IMR-90 (cell line): ENCODE data around the gene HDHD2. TPM values are rescaled to one million over a fixed set of nuclear protein-coding genes. Genes with fewer than 3 reads are reported as not detected.

Experiments used
- ATAC-seq: fragments of 200-7000 bp; cut with Tn5 transposase; 2 replicates; pipeline ENCODE4 v1.9.1; 2020; ENCODE audit warnings: low read depth, mild to moderate bottlenecking, moderate library complexity
- BruUV-seq: library from RNA; stranded (reverse); fragments of 400-500 nt; replicated peaks from 2 replicates; lab custom pipeline; 2021; lab: Mats Ljungman, UMichigan
- CTCF ChIA-PET: fragments of 300-600 bp; formaldehyde crosslinking; extraction: SDS; loops from one replicate; lab custom pipeline; 2021; ENCODE audit warnings: antibody characterized with exemption; lab: Yijun Ruan, JAX
- POLR2A ChIA-PET: fragments of 300-600 bp; sonication (Branson Sonifier 250); formaldehyde crosslinking; loops from one replicate; lab custom pipeline; 2022; ENCODE audit warnings: antibody characterized with exemption; ENCODE audit not compliant: unreplicated experiment; lab: Charles Lee
- DNase-seq: peaks from one replicate; pipeline ENCODE4 v3.0.0; 2013
- H2AFZ ChIP-seq: replicated peaks from 2 replicates; pipeline ENCODE3; 2013; ENCODE audit warnings: low read length, mild to moderate bottlenecking; ENCODE audit not compliant: poor library complexity
- H2AK5ac ChIP-seq: 2 replicates; pipeline ENCODE4 v1.6.1; 2013; ENCODE audit warnings: low read depth, low read length, inconsistent platforms
- H2AK9ac ChIP-seq: replicated peaks from 2 replicates; pipeline ENCODE3; 2013; ENCODE audit warnings: mild to moderate bottlenecking, low read depth, low read length, moderate library complexity; ENCODE audit not compliant: poor library complexity
- H2BK120ac ChIP-seq: 2 replicates; pipeline ENCODE4 v1.6.1; 2013; ENCODE audit warnings: low read depth, low read length, inconsistent platforms
- H2BK15ac ChIP-seq: 3 replicates; pipeline ENCODE4 v1.6.1; 2013; ENCODE audit warnings: low read depth, low read length, inconsistent platforms
- H2BK20ac ChIP-seq: 2 replicates; pipeline ENCODE4 v1.6.1; 2013; ENCODE audit warnings: low read depth, mild to moderate bottlenecking, inconsistent platforms, low read length, moderate library complexity
- H2BK5ac ChIP-seq: 2 replicates; pipeline ENCODE4 v1.6.1; 2013; ENCODE audit warnings: mild to moderate bottlenecking, low read depth, low read length, inconsistent platforms; ENCODE audit not compliant: poor library complexity, severe bottlenecking
- H3K14ac ChIP-seq: replicated peaks from 2 replicates; pipeline ENCODE4 v1.6.1; 2013; ENCODE audit warnings: low read depth, low read length, inconsistent platforms
- H3K18ac ChIP-seq: 2 replicates; pipeline ENCODE4 v1.6.1; 2013; ENCODE audit warnings: low read depth, low read length, control low read depth
- H3K23ac ChIP-seq: 2 replicates; pipeline ENCODE4 v1.6.1; 2013; ENCODE audit warnings: low read depth, low read length, inconsistent platforms
- H3K27ac ChIP-seq: 2 replicates; pipeline ENCODE4 v1.5.1; 2013; ENCODE audit warnings: mild to moderate bottlenecking, control low read depth, low read length; ENCODE audit not compliant: insufficient read depth
- H3K27me3 ChIP-seq: 2 replicates; pipeline ENCODE4 v1.6.1; 2013; ENCODE audit warnings: low read length; ENCODE audit not compliant: control insufficient read depth, insufficient read depth
- H3K36me3 ChIP-seq: 2 replicates; pipeline ENCODE4 v1.6.1; 2013; ENCODE audit warnings: low read length, mixed read lengths; ENCODE audit not compliant: control insufficient read depth, insufficient read depth
- H3K4ac ChIP-seq: 2 replicates; pipeline ENCODE4 v1.6.1; 2013; ENCODE audit warnings: low read depth, low read length, inconsistent platforms
- H3K4me1 ChIP-seq: 2 replicates; pipeline ENCODE4 v1.6.1; 2013; ENCODE audit warnings: low read length, mixed read lengths; ENCODE audit not compliant: control insufficient read depth, insufficient read depth
- H3K4me2 ChIP-seq: 2 replicates; pipeline ENCODE4 v1.6.1; 2013; ENCODE audit warnings: low read depth, mild to moderate bottlenecking, control low read depth, low read length, moderate library complexity
- H3K4me3 ChIP-seq: 2 replicates; pipeline ENCODE4 v1.5.1; 2013; ENCODE audit warnings: low read depth, mild to moderate bottlenecking, control low read depth, low read length, moderate library complexity; ENCODE audit not compliant: insufficient read depth
- H3K56ac ChIP-seq: 2 replicates; pipeline ENCODE4 v1.6.1; 2013; ENCODE audit warnings: low read length, inconsistent platforms; ENCODE audit not compliant: insufficient read depth; ENCODE audit errors: extremely low read depth
- H3K79me1 ChIP-seq, 2 experiments: 2 replicates each; pipeline ENCODE4 v1.6.1; 2013; ENCODE audit warnings: low read length in 2 of 2, inconsistent platforms in 1 of 2, low read depth in 1 of 2
- H3K9ac ChIP-seq: 2 replicates; pipeline ENCODE4 v1.6.1; 2013; ENCODE audit warnings: low read depth, low read length, control low read depth
- H3K9me1 ChIP-seq: 2 replicates; pipeline ENCODE4 v1.6.1; 2013; ENCODE audit warnings: low read length, inconsistent platforms; ENCODE audit not compliant: insufficient read depth
- H3K9me3 ChIP-seq: 2 replicates; pipeline ENCODE4 v1.6.1; 2013; ENCODE audit warnings: low read length; ENCODE audit not compliant: control insufficient read depth, insufficient read depth
- H4K20me1 ChIP-seq: 2 replicates; pipeline ENCODE4 v1.6.1; 2013; ENCODE audit warnings: low read length, inconsistent platforms; ENCODE audit not compliant: insufficient read depth
- H4K5ac ChIP-seq: 2 replicates; pipeline ENCODE4 v1.6.1; 2013; ENCODE audit warnings: mild to moderate bottlenecking, low read depth, low read length, control low read depth
- H4K8ac ChIP-seq, 2 experiments: 2 replicates each; pipeline ENCODE4 v1.6.1; 2013; ENCODE audit warnings: low read depth in 2 of 2, low read length in 2 of 2, control low read depth in 1 of 2, inconsistent platforms in 1 of 2
- H4K91ac ChIP-seq: 2 replicates; pipeline ENCODE4 v1.6.1; 2013; ENCODE audit warnings: low read depth, low read length, inconsistent platforms; ENCODE audit not compliant: insufficient read depth
- BHLHE40 ChIP-seq: fragments of 150-350 bp; IDR thresholded peaks from 2 replicates; pipeline ENCODE4 v1.6.1; 2016; ENCODE audit warnings: mild to moderate bottlenecking, low read depth, low read length
- CHD1 ChIP-seq: IDR thresholded peaks from 2 replicates; pipeline ENCODE4 v1.6.1; 2012; ENCODE audit warnings: low read depth, low read length, improper control_type of control experiment
- CTCF ChIP-seq: conservative IDR thresholded peaks from 2 replicates; pipeline ENCODE4 v1.5.1; 2012; ENCODE audit warnings: mild to moderate bottlenecking, low read depth, low read length, improper control_type of control experiment
- FOS ChIP-seq: fragments of 150-350 bp; IDR thresholded peaks from 2 replicates; pipeline ENCODE4 v1.6.1; 2016; ENCODE audit warnings: low read depth, low read length
- MAFK ChIP-seq: IDR thresholded peaks from 2 replicates; pipeline ENCODE4 v1.6.1; 2012; ENCODE audit warnings: low read depth, low read length, improper control_type of control experiment
- MAZ ChIP-seq: IDR thresholded peaks from 2 replicates; pipeline ENCODE4 v1.6.1; 2012; ENCODE audit warnings: low read depth, mild to moderate bottlenecking, low read length, improper control_type of control experiment, moderate library complexity, borderline replicate concordance
- NFE2L2 ChIP-seq: fragments of 150-350 bp; IDR thresholded peaks from 2 replicates; pipeline ENCODE4 v1.6.1; 2016; ENCODE audit warnings: low read depth, mild to moderate bottlenecking, low read length
- POLR2A ChIP-seq: IDR thresholded peaks from 2 replicates; pipeline ENCODE4 v1.6.1; 2012; ENCODE audit warnings: mild to moderate bottlenecking, low read depth, low read length
- RAD21 ChIP-seq: IDR thresholded peaks from 2 replicates; pipeline ENCODE4 v1.6.1; 2012; ENCODE audit warnings: low read length, improper control_type of control experiment
- RFX5 ChIP-seq: IDR thresholded peaks from 2 replicates; pipeline ENCODE4 v1.8.0; 2012; ENCODE audit warnings: low read depth, mild to moderate bottlenecking, low read length, moderate library complexity
- SMC3 ChIP-seq: fragments of 150-350 bp; IDR thresholded peaks from 2 replicates; pipeline ENCODE4 v1.6.1; 2016; ENCODE audit warnings: low read depth, mild to moderate bottlenecking, antibody characterized with exemption, low read length, moderate library complexity
- WGBS, 2 experiments: methylation state at CpG; one replicate each; pipeline versions ENCODE4 v1.1.5 to v1.1.7; 2013; ENCODE audit warnings: missing lambda C conversion rate in 2 of 2; ENCODE audit not compliant: insufficient read length in 1 of 2; ENCODE audit errors: extremely low coverage in 2 of 2; 5-methylcytosine and 5-hydroxymethylcytosine counted together
- dilution Hi-C: fragments of 300-500 bp; cut with HindIII; formaldehyde crosslinking; loops from one replicate; pipeline ENCODE4 v1.14.3; 2018; ENCODE audit warnings: low sequenced_read_pairs; ENCODE audit not compliant: unreplicated experiment
- in situ Hi-C: fragments of 300-500 bp; cut with MboI; formaldehyde crosslinking; loops from 3 replicates; pipeline ENCODE4 v1.14.3; 2019; ENCODE audit warnings: low sequenced_read_pairs, inconsistent platforms, mixed read lengths
- intact Hi-C: fragments of 100-400 bp; cut with micrococcal nuclease; formaldehyde crosslinking; loops from 2 replicates; pipeline ENCODE4 v1.10.0; 2022
- polyA plus RNA-seq, 3 experiments: library from polyadenylated mRNA; depleted of rRNA; stranded (reverse); fragments of >200 nt; gene quantifications; 2 replicates each; pipeline ENCODE4 v1.2.3, GENCODE V29; 2012; ENCODE audit warnings: low replicate concordance in 1 of 3
- total RNA-seq: library from RNA; depleted of rRNA; stranded (reverse); fragments of >200 nt; gene quantifications from 2 replicates; pipeline ENCODE4 v1.2.3, GENCODE V29; 2012
- TF ChIP-seq, protein P1 (sequence below): fragments of 150-350 bp; IDR thresholded peaks from 2 replicates; pipeline ENCODE4 v1.6.1; 2016; ENCODE audit warnings: low read depth, mild to moderate bottlenecking, low read length, moderate library complexity, borderline replicate concordance

The HDHD2 gene
- total and polyA plus RNA-seq, 2 of the 4 experiments (the other 2 are of a cell fraction) = 7.2 to 18.6 TPM

- TF ChIP-seq, protein P1, sequence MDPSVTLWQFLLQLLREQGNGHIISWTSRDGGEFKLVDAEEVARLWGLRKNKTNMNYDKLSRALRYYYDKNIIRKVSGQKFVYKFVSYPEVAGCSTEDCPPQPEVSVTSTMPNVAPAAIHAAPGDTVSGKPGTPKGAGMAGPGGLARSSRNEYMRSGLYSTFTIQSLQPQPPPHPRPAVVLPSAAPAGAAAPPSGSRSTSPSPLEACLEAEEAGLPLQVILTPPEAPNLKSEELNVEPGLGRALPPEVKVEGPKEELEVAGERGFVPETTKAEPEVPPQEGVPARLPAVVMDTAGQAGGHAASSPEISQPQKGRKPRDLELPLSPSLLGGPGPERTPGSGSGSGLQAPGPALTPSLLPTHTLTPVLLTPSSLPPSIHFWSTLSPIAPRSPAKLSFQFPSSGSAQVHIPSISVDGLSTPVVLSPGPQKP = no peak
Measured at GRCh38 chr18:47146206-47146605, 4.1 kb downstream of the HDHD2 start (continued).

DNA sequence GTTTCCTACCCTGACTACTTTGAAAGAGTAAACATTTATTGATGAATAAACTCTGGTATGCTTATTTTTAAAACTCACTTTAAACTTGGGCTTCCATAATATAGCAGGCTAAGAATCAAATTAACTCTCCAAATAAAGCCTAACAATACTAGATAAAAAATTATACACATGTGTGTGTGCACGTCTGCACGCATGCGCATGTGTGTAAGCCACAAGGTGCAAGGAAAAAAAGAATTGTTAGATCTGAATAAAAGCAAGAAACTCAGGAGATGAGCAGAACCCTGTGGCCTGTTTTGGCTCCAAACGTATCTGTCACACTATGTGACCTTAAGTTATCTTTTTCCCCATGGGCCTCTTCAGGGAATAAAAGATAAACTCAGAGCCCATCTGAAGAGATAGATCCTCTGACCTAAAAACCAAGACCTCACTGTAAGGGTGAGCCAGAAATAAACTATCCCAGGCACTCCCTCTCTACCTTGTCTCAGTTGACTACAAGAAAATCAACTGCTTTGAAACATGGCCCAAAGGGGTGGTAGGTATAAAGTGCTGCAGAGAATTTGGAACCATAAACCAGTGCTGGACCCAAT lies 6.3 kb downstream of the HDHD2 start:
- dilution Hi-C loops = no loop called here

More for the DNA sequence above, 6.3 kb downstream of the HDHD2 start:
- in situ Hi-C loops = no loop called here
- intact Hi-C loops = no loop called here
- Histone ChIP-seq H2BK15ac (no peak overlapping the region), H4K91ac (no peak overlapping the region), H3K56ac (no peak overlapping the region), H4K20me1 (0 out of 2 replicates have a peak, but pooled peaks cover 5% of the 10 kb centered on the region), H3K4me3 (no peak overlapping the region), H3K9me3 (no peaks in the 10 kb centered on the region), H3K23ac (no peak overlapping the region), H3K4me2 (no peak overlapping the region), H3K79me1 (peaks cover 9 to 45% of the 10 kb centered on the region in 2 experiments), H3K18ac (no peak overlapping the region), H4K5ac (no peak overlapping the region), H3K9ac (no peak overlapping the region), H2BK120ac (no peak overlapping the region), H3K4me1 (no peaks in the 10 kb centered on the region), H2AFZ (no peak overlapping the region), H3K36me3 (0 out of 2 replicates have a peak, but pooled peaks cover 1% of the 10 kb centered on the region), H2BK5ac (no peak overlapping the region), H2AK5ac (no peak overlapping the region), H3K14ac (no peak overlapping the region), H3K4ac (no peak overlapping the region), H4K8ac (no peak overlapping the region), H2BK20ac (no peak overlapping the region), H2AK9ac (no peak overlapping the region), H3K27me3 (no peaks in the 10 kb centered on the region), H3K27ac (no peak overlapping the region), H3K9me1 (peaks cover 5% of the 10 kb centered on the region; the same call in 1 of the 2 replicates)
- ATAC-seq (no peak), DNase-seq (no peak)
- TF ChIP-seq FOS = no peak
- TF ChIP-seq CTCF = no peak
- TF ChIP-seq RAD21 = no peak
- TF ChIP-seq RFX5 = no peak
- no peak for TF ChIP-seq MAZ
- no peak for TF ChIP-seq CHD1
- no peak for TF ChIP-seq POLR2A
- no peak for TF ChIP-seq BHLHE40
- no peak for TF ChIP-seq MAFK
- TF ChIP-seq SMC3 = no peak
- TF ChIP-seq NFE2L2 = no peak
- ChIA-PET CTCF (no interaction called here), POLR2A (no interaction called here)
- BruUV-seq = no TSS peak
- no CpG with 5 or more reads among the region's 4 CpGs for WGBS, 2 experiments
